NCI-H748 (cell line): ENCODE results near the gene EME2.

ENCODE experiments used
- DNase-seq: peaks from one replicate; lab custom pipeline; 2025; ENCODE audit not compliant: unreplicated experiment; lab: John Stamatoyannopoulos, UW

EME2 gene

GRCh38 chr16:1766231-1766630, 6.4 kb upstream of the EME2 start:
- DNase-seq = no peak

DNA sequence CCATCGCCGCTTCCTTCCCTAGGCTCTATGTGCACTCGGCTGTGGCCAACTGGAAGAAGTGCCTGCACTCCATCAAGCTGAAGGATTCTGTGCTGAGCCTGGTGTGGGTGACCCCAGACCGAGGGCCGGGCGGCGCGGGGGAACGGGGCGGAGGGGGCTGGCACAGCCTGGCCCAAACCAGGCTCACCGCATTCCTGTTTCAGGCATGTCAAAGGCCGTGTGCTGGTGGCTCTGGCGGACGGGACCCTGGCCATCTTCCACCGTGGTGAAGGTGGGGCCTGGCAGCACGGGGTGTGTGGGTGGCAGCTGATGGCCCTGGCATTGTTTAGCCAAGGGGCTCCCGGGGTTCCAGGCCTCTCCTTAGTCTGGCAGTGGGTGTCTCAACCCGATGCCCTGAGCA, 5.9 kb upstream of the EME2 start:
- no peak for DNase-seq

- DNase-seq = no peak
Measured at GRCh38 chr16:1767116-1767994, 5.3 kb upstream of the EME2 start.

GRCh38 chr16:1768061-1768766, 4.4 kb upstream of the EME2 start:
- no peak for DNase-seq

DNA sequence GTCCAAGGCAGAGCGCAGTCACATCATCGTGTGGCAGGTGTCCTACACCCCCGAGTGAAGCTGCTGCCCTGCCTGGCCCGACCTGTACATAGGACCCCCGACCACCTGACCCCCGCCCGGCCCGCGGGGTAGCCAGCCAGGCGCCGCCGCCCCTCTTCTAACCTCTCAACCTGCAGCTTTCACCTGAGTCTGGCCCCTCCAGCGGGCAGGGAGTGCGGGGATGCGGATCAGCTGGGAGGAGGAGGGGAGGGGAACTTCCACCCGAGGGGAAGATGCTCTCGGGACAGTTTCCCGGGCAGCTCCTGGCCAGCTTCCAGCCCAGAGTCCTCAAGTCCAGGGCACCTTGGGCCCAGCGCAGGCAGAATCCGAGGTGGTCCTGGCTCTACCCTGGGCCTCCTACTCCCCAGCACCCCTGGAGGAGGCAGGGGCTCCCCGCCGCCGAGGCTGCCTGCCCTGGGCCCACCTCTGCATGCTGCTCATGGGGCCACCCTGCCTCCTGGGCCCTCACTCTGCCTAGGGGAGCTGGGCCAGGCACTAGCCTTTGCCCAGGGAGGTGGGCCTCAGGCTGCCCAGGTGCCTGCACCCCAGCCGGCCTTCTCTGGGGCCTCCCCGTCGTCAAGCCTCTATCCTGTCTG, 3.7 kb upstream of the EME2 start:
- no peak for DNase-seq

- DNase-seq = no peak
Measured at GRCh38 chr16:1769402-1770300, 3.0 kb upstream of the EME2 start.

GRCh38 chr16:1770328-1771187, 2.1 kb upstream of the EME2 start:
- peak; percentile 86 for DNase-seq

DNA sequence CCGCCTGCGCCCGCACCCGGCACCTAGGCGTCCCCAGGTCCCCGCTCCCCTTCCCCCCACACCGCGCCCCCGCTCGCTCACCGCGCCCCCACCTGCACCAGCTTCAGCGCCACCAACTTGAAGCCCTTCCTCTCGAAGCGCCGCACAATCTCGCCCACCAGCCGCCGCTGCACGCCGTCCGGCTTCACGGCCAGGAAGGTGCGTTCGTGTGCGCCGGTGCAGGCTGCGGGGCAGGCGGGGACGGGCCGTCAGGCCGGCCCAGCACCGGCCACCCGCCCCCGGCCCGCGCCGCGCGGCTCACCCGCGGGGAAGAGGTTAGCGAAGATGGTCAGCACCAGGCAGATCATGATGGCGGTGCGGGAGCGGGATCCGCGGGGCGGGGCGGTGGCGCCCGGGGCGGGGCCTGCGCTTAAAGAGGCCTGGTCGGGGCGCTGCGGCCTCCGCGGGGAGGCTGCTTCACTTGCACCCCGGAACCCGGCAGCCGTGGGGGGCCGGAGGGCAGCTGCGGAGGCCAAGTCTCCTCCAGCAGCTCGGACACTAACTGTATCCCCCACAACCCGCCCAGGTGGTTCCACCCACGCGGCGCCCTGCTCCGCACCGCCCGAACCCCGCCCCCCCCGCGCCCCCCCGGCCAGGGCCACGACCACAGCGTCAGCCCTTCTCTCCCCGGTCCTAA, 1.3 kb upstream of the EME2 start, which contains the start of gene NME3:
Gene NME3 (minus strand): TSS at position 356 of the 676 bp plus-strand sequence. CDS start 9 bp downstream, at position 347.
- peak; percentile 40 for DNase-seq

DNA sequence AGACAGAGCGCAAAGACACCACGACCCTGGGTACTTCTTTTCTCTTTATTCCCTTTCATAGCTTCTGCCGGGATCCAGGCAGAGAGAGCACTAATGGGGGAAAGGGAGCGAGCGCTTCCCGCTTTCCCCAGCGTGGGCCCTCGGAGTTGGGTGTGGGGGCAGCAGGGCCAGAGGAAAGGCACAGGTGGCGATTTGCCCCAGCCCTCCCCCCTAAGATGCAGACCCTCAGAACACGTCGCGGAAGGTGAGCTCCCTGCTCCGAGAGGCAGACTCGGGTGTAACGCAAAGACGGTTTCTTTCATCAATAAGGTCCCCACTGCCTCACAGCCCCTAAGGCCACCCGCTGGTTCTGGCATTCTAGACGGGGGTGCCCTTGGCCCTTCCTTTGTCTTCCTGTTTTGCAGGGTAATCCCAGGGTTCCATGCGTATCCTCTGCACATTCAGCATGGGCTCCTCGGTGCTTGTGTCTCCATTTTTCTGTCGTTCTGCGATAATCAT, 697 bp upstream of the EME2 start:
- peak; percentile 32 for DNase-seq

DNA sequence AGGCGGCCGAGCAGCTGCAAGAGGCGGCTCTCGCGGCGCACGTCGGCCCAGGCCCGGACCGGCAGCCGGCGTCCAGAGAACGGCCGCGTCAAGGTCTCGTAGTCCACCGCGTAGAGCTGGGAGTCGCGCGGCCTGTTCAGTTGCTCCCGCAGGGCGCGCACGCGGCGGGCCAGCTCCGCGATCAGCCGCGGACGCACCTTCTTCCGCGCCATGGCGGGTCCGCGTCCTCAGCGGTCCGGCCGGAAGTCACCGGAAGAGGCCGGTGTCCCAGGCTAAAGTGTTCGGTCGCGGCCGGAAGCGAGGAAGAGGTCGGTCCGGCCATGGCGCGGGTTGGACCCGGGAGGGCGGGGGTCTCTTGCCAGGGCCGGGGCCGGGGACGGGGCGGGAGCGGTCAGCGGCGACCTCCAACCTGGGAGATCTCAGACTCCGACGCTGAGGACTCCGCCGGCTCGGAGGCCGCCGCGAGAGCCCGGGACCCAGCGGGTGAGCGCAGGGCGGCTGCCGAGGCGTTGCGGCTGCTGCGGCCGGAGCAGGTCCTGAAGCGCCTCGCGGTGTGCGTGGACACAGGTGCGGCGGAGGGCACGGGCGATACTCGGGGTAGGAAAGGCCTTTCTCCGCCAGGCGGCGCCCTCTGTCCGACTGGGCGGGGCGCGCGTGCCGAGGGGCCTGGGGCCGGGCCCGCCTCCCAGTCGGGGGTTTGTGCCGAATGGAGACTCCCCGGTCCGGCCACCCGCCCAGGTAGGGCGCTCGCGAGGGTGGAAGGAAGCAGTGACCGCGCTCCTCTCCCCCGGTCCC, 495 bp downstream of the EME2 start, which contains the start of gene MRPS34:
Gene MRPS34 (minus strand): TSS at position 227 of the 795 bp plus-strand sequence. CDS start 15 bp downstream, at position 212.
- DNase-seq = peak; percentile 87

DNA sequence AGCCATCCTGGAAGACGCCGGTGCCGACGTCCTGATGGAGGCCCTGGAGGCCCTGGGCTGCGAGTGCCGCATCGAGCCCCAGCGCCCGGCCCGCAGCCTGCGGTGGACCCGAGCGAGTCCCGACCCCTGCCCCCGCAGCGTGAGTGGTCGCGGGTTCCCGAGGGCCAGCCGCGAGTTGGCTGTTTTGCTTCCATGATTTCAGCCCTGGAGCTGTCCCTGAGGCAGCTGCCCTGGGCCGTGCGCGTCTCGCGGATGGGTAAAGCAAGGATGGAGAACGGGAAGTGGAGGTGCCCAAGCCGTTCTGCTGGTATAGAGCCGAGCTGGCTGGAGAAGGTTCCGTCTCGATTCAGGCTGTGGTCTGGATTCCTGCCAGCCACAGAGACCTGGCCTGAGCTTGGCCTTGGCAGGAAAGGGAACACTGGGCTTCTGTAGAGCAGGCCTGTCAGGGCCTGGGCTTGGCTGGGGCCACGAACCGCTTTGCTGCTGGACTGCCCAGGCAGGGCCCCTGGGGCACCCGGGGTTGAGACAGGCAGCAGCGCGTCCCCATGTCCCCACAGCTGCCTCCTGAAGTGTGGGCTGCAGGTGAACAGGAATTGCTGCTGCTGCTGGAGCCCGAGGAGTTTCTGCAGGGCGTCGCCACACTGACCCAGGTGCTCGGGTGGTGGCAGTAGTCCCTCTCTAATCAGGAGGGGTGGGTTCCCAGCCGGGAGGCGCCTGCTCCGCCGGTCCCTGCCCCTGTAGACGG, 1.3 kb downstream of the EME2 start:
- DNase-seq = peak; percentile 8

- DNase-seq = no peak
Measured at GRCh38 chr16:1774448-1774780, 1.8 kb downstream of the EME2 start.

DNA sequence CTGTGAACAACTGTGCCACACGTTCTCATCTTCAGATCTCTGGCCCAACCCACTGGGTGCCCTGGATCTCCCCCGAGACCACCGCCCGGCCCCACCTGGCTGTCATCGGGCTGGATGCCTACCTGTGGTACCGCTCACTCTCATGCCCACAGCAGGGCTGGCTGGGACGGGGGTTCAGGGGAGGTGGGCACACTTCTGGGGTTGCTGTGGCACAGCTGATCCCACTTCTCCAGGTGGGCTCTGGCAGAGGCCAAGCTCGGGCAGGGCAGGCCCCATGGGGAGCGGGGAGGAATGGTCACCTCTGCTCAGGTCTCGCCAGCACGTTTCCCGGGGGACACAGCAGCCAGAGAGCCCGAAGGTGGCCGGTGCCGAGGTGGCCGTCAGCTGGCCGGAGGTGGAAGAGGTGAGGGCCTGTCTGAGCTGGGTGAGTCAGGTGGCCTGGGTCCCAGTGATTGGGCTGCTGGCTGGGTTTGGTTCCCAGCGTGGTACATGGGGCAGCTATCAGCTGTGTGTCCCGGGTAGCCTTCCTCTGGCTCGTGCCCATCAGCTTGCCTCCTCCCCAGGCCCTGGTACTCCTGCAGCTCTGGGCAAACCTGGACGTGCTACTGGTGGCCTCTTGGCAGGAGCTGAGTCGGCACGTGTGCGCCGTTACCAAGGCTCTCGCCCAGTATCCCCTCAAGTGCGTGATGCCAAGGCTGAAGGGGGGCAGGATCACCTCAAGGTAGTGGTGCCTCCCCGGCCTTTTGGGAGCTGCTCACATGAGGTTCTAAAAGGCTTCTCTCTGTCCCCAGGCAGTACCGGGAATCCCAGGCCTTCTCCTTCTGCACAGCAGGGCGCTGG, 2.6 kb downstream of the EME2 start:
- DNase-seq = no peak

- no peak for DNase-seq
Measured at GRCh38 chr16:1775846-1776671, 3.4 kb downstream of the EME2 start.

DNA sequence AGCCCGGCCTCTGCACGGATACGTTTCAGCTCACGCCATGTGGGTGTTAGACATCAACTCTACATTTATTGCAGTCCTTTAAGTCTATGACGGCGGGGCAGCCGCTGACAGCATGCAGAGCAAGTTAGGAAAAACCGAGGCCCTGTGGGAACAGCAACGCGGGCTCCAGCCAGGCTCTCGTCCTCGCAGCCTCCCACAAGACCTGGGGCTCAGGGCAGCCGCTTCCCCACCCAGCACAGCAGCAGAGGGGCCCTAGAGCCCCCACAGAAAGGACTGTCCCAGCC, 4.0 kb downstream of the EME2 start:
- no peak for DNase-seq

GRCh38 chr16:1776991-1777374, 4.4 kb downstream of the EME2 start:
- no peak for DNase-seq
